Endothelial cell of umbilical vein (primary cell): Measurements from ENCODE around the gene PDGFA.

Experiments
- CTCF ChIP-seq, 2 donors: IDR thresholded peaks; 1 replicate in 1 of 2; 2 replicates in 1 of 2; pipeline ENCODE4 v1.5.1; 2011; ENCODE audit warnings: low read length in 2 of 2, mild to moderate bottlenecking in 2 of 2, moderate library complexity in 2 of 2, control low read depth in 1 of 2, inconsistent platforms in 1 of 2, low read depth in 1 of 2; ENCODE audit not compliant: insufficient read depth in 1 of 2; ENCODE audit errors: extremely low read depth in 1 of 2
- EZH2 ChIP-seq: IDR thresholded peaks from 2 replicates; pipeline ENCODE4 v1.6.1; 2012; ENCODE audit warnings: borderline replicate concordance, low read depth, mild to moderate bottlenecking, moderate library complexity, low read length, inconsistent platforms; ENCODE audit not compliant: severe bottlenecking
- GATA2 ChIP-seq: IDR thresholded peaks from 2 replicates; pipeline ENCODE4 v1.7.0; 2011; ENCODE audit warnings: low read depth, mild to moderate bottlenecking, moderate library complexity, mixed read lengths, low read length; ENCODE audit not compliant: insufficient read length, insufficient read depth

- TF ChIP-seq CTCF (IDR thresholded peaks at IDR 0.05; ENCODE audit: extremely low read depth in 1 of 2, insufficient read depth in 1 of 2, low read depth in 1 of 2, low read length in 2 of 2) = no peak
- no peak for TF ChIP-seq GATA2
- no peak for TF ChIP-seq EZH2
Observed at GRCh38 chr7:534959-535358, 15.3 kb upstream of the PDGFA start.
